ENCODE results near the gene PRCC. TPM values are rescaled to one million over a fixed set of nuclear protein-coding genes. Genes with fewer than 3 reads are reported as not detected.
A peak's percentile ranks its signal among the peaks of the same experiment; 100 is the strongest.

PRCC gene
- polyA plus RNA-seq, 1 donor from 2014 or later: 57.3 TPM

DNA sequence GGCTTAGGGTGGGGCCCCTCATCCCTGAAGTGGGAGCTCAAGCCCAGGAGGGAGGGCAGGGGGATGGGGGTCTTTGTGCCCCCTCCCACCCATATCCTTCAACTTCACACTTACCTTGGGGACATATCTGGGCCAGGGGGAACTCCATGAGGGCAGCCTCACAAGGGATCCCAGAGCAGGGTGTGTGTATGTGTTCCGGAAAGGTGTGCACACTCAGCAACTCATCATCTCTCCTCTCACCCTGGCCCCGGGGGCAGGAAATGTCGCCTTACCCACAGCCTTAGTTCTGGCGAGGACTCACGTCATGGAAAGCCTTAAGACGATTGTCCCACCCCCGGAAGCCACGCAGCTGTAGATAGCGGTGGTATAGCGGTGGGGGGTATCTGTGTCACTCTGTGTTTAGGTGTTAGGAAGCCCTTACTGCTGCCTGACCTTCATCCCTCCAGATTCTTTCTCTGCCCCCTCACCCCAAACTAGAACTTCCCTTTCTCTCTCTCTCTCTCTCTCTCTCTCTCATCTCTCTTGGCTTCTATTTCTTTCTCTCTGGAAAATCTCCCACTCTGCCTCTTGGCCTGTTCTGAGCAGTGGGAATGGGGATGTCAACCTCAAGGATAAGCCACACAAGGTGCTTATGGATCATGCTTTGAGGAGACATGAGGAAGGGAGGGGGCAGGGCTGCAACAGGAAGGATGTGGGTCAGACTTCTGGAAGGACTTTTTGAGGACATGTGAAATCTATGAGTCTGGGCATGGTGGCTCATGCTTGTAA is 49.4 kb downstream of the PRCC start, which contains the start of gene SH2D2A:
Gene SH2D2A (minus strand): TSS at position 288 of the 768 bp plus-strand sequence. CDS start 140 bp downstream, at position 148.
- Mint-ChIP-seq H3K4me3 (peak within 1 kb of the TSS; percentile 33 to 89 (median 68)), H3K9me3 (no peaks in the 10 kb centered on the region), H3K27ac (peak within 1 kb of the TSS; percentile 80 to 92 (median 90)), H3K4me1 (peaks cover 0 to 24% (median 10%) of the 10 kb centered on the region in 3 donors), H3K27me3 (no peaks in the 10 kb centered on the region), H3K36me3 (no peaks in the 10 kb centered on the region)

DNA sequence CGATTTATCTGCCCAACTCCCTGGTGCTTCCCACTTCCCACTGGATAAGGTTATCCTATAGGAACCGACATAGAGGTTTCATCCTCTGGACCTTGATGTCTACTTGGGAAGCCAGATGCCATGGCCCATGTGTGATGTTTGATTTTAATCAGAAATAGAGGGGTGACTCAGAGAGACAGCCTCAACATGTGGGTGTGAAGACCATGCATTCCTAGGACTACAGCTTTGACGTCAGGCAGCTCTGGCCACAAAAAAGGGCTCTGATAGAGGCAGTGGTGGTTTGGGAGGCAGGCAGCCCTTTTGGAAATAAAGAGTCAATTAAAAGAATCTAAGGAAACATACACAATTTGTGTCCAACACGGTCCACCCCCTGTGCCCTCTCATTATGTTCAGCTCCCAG is 54.5 kb downstream of the PRCC start:
- peak overlapping the region in 1 of 3 donors; percentile 7 for H3K27ac Mint-ChIP-seq
- peaks cover 0 to 6% (median 4%) of the 10 kb centered on the region in 3 donors for H3K4me1 Mint-ChIP-seq
- no peaks in the 10 kb centered on the region for H3K36me3 Mint-ChIP-seq
- no peak overlapping the region for H3K4me3 Mint-ChIP-seq
- H3K27me3 Mint-ChIP-seq: no peaks in the 10 kb centered on the region
- no peaks in the 10 kb centered on the region for H3K9me3 Mint-ChIP-seq

DNA sequence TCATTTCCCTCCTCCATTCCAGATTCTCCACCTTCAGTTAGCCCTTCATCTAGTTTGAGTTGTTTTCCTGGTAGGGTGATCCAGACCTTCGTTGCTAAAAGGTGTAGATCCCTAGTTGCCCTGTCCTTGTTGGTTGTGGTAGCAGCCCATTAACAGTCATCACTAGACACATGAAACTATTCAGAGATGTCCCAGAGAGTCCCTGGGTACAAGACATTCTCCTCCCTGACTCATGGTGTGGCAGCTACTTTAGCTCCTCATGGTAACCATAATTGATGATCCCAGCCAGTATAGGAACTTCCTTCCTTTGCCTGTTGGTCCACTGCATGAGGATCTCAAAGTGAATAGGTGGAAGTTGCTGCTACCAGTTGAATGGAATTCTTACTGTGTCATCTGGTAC is 55.3 kb downstream of the PRCC start:
- no peaks in the 10 kb centered on the region for H3K9me3 Mint-ChIP-seq
- H3K4me3 Mint-ChIP-seq: no peak overlapping the region
- peaks cover 0 to 2% (median 0%) of the 10 kb centered on the region in 3 donors for H3K4me1 Mint-ChIP-seq
- no peaks in the 10 kb centered on the region for H3K27me3 Mint-ChIP-seq
- no peaks in the 10 kb centered on the region for H3K36me3 Mint-ChIP-seq
- no peak overlapping the region for H3K27ac Mint-ChIP-seq

DNA sequence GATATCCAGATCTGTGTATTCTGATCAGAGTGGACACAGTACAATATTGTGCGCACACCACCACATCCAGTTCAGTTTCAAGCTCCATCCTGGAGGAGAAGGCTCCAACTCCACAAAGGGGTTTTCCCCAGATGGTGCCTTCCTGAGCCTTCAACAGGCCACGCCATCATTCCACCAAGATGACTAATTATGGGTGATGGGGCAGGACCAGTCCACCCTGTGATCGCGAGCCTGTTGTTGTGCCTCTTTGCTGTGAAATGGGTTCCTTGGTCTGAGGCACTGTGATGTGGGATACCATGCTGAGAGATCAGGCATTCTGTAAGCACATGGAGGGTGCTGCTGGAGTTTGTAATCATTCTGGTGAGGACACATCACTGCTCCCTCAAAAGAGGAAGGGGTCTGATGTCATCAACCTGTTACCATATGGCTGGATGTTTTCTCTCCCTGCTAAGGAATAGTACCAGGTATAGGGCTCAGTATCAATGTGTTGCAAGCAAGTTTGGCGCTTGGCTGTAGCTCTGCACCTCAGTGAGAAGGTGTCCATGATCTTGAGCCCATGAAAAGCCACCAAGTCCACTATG is 56.0 kb downstream of the PRCC start:
- Mint-ChIP-seq H3K9me3 (no peaks in the 10 kb centered on the region), H3K27me3 (no peaks in the 10 kb centered on the region), H3K4me3 (no peak overlapping the region), H3K27ac (no peak overlapping the region), H3K36me3 (no peaks in the 10 kb centered on the region), H3K4me1 (no peaks in the 10 kb centered on the region)

DNA sequence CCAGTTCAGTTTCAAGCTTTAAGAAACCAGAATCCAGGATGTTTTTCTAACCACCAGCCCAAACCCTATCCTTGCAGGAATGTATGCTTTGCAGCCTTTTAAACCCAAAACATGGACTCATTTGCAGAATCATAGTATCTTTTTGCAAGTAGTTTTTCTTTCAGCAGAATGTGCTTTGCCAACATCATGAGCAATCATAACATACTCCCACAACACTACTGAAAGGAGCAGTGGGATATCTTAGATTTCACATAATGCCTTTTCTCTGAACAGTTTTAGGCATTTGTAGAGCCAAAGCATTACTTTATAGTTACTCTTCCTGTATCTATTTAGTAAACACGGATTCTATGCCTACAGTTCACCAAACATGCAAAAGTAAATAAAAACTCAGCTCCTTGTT is 59.3 kb downstream of the PRCC start:
- Mint-ChIP-seq H3K4me3 (no peak overlapping the region), H3K27ac (peak overlapping the region in 1 of 3 donors; percentile 35), H3K4me1 (no peaks in the 10 kb centered on the region), H3K9me3 (no peaks in the 10 kb centered on the region), H3K27me3 (peaks cover 5% of the 10 kb centered on the region), H3K36me3 (no peaks in the 10 kb centered on the region)

DNA sequence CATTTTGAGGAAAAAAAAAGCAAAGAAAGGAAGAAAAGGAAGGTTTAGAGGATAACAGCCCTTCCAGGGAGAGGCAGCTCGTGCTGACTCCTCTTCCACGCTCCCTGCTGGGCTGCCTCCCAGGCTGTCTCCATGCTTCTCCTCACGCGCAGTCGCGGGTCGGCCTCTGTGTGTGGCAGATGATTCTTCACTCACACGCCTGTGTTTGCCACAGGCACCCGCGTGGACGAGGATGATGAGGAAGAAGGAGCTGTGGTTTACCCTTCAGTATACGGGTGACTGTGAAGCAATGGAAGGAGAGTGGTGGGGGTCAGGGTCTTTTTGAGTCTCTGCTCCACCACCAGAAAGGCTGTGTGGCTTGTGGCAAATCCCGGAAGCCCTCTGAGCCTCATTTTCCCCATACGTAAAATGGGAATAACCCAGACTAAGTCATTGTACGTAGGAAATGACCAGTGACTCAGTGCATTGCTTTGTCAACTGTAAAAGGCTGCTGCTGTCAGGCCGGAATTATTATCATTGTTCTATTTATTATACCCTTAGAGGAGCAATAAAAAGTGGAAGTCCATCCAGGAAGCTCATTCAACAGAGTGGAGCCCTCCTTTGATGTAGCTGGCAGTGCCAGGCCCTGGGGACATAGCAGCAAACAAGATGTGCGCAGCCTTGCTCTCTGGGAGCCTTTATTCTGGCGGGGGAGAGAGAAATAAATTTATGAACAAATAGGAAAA is 61.2 kb downstream of the PRCC start:
- peaks cover 15% of the 10 kb centered on the region for H3K27me3 Mint-ChIP-seq
- H3K4me1 Mint-ChIP-seq: no peaks in the 10 kb centered on the region
- H3K4me3 Mint-ChIP-seq: no peak overlapping the region
- H3K9me3 Mint-ChIP-seq: no peaks in the 10 kb centered on the region
- no peaks in the 10 kb centered on the region for H3K36me3 Mint-ChIP-seq
- no peak overlapping the region for H3K27ac Mint-ChIP-seq

DNA sequence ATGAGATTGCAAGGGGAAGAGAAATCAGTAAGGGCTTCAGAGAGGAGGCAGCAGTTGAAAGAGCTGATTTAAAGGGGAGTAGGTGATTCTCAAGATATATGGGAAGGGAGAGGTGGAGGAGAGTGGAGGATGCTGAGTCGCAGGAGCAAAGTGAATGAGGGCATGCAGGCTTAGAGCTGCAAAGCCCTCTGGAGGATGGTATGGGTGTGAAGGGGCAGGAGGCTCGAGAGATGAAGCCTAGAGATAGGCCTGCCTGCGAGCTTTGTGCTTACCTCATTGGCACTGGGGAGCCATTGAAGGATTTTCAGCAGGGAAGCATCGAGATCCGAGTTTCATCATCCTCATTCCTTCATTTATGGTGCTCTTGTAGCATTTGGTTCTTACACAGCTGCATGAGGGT is 65.1 kb downstream of the PRCC start:
- H3K27ac Mint-ChIP-seq: peak overlapping the region in 1 of 3 donors; percentile 20
- peaks cover 28% of the 10 kb centered on the region for H3K27me3 Mint-ChIP-seq
- no peaks in the 10 kb centered on the region for H3K4me1 Mint-ChIP-seq
- H3K36me3 Mint-ChIP-seq: no peaks in the 10 kb centered on the region
- no peaks in the 10 kb centered on the region for H3K9me3 Mint-ChIP-seq
- no peak overlapping the region for H3K4me3 Mint-ChIP-seq

DNA sequence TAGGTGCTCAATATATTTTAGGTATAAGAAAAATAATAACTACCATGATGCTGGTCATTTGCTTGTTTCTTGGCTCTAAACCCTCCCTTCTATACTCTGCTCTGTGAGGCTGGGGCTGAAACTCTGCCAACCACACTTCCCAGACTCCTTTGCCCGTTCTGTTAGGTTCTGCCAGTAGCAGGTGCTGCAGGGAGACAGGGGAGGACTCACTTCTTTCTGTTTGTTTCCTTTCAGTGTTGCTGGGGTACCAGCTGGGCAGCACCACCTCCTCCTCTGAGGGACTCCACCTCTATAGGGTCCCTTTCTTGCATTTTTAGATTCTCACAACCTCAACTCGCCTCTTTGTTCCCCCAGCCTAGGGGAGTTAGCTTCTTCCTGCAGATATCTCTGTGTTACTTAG is 66.3 kb downstream of the PRCC start:
- H3K36me3 Mint-ChIP-seq: no peaks in the 10 kb centered on the region
- no peak overlapping the region for H3K4me3 Mint-ChIP-seq
- no peak overlapping the region for H3K27ac Mint-ChIP-seq
- H3K27me3 Mint-ChIP-seq: peaks cover 28% of the 10 kb centered on the region
- no peaks in the 10 kb centered on the region for H3K9me3 Mint-ChIP-seq
- H3K4me1 Mint-ChIP-seq: no peaks in the 10 kb centered on the region

DNA sequence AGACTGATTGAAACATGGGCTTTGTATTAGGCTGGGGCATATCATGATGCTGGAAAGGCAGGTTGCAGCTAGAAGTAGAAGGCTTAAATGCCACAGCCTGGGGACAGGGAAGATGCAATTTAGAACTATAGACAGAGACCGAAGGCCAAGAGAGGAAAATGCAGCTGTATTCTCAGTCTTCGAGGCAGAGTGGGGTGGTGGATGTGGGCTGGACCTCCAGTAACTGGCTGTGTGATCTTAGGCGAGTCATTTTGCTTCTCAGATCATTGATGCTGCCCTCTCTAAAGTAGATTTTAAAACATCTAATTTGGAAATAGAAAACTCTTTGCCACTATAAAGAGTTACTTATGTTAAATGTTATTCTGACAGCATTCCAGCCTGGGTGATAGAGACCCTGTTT is 67.0 kb downstream of the PRCC start:
- no peaks in the 10 kb centered on the region for H3K36me3 Mint-ChIP-seq
- H3K4me1 Mint-ChIP-seq: no peaks in the 10 kb centered on the region
- H3K27me3 Mint-ChIP-seq: peaks cover 28% of the 10 kb centered on the region
- no peak overlapping the region for H3K4me3 Mint-ChIP-seq
- no peak overlapping the region for H3K27ac Mint-ChIP-seq
- H3K9me3 Mint-ChIP-seq: no peaks in the 10 kb centered on the region

DNA sequence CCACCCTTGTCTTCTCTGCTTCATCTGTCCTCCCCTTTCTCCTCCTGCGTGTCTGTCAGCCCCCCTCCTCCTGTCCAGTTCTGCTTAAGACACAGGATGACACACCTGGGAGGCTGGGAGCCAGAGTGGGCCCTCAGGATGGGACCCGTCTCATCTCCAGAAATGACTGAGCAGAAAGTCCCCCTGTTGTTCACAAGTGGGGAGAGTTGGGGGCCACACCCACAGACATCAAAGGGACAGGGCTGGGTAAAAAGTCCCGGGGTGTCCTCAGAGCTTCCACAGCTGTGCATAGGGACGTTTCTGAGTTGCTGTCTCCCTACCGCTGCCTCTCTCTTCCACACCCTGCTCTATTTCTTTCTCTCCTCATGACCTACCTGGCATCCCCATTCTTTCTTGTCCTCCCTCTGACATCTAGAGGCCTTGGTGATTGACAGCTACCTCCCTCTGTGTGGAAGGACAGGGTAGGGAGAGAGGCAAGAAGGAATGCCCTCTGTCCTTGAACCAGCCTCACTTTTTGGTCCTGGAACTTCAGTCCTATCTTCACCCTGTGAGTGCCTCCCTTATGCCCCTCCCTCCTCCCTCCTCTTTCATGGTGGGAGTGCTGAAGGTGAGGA is 68.8 kb downstream of the PRCC start:
- H3K27ac Mint-ChIP-seq: no peak overlapping the region
- no peak overlapping the region for H3K4me3 Mint-ChIP-seq
- peaks cover 36% of the 10 kb centered on the region for H3K27me3 Mint-ChIP-seq
- H3K9me3 Mint-ChIP-seq: no peaks in the 10 kb centered on the region
- H3K4me1 Mint-ChIP-seq: no peaks in the 10 kb centered on the region
- no peaks in the 10 kb centered on the region for H3K36me3 Mint-ChIP-seq

DNA sequence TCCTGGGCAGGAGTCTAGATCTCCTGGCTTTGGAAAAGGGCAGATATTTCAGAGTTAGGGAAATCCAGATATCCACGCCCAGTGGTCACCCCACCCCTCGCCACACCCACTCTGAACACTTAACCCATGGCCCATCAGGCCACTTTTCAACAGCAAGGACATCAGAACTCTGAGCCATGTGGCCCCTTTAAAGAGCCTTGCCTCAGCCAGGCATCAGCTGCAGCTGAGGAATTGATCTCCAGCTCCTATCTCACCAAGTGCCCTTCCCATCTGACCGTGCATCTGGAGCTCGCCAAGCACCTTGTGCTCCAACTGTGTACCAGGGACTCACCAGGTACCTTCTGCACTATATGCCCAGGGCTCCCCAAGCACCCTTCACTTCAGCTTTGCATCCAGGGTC is 69.6 kb downstream of the PRCC start:
- Mint-ChIP-seq H3K27ac (peak overlapping the region in 1 of 3 donors; percentile 53), H3K9me3 (no peaks in the 10 kb centered on the region), H3K4me1 (no peaks in the 10 kb centered on the region), H3K4me3 (no peak overlapping the region), H3K36me3 (no peaks in the 10 kb centered on the region), H3K27me3 (peaks cover 36% of the 10 kb centered on the region)

DNA sequence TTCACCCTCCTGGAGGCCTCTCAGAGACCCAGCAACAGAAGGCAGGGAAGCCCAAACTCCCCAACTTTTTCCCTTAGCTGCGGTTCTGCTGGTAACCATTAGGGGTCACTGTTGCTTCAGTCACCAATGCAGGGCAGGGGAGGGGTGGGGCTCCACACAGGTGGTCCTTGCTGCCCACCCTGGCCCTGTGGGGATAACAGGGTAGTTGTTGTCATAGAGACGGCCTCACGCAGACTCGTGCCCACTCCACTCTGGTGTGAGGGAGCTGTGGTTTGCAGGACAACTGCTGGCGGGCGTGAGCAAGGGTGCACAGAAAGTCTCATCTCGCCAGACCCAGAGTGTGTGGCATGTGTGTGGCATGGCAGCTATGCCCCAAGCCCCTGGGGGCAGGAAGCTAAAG is 71.6 kb downstream of the PRCC start:
- Mint-ChIP-seq H3K4me3 (no peak overlapping the region), H3K36me3 (no peaks in the 10 kb centered on the region), H3K9me3 (peaks cover 0 to 2% (median 0%) of the 10 kb centered on the region in 3 donors), H3K27ac (peak overlapping the region in 1 of 3 donors; percentile 39), H3K4me1 (no peaks in the 10 kb centered on the region), H3K27me3 (peaks cover 39% of the 10 kb centered on the region)

DNA sequence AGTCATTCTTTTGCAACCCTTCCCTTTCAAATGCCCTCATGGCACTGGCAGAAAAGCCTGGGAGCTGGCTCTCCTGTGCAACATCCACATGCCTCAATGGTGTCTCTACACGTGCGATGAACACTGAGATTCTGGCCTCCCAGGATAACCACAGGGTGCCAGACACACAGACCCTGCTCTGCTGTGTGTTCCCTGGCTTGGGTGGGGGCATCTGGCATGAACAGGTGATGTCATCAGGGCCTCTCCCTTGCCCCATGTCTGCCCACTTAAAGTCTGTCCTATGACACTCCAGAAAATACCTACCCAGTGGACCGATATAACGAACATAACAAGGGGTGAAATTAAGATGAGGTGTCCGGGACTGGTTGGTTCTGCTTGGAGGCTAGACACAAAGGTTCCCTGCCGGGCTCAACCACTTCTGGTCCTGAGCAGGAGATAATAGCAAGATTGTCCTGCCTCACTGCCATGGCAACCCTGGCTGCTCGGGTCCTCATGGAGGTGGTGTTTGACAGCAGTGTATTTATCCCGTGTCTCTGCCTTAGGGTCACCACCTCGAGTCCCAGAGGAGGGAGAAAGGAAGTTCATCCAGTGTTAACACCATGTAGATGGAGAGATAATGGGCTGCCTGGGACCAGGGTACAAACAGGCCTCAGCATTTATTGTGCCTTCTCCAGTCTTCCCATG is 72.2 kb downstream of the PRCC start:
- Mint-ChIP-seq H3K36me3 (no peaks in the 10 kb centered on the region), H3K9me3 (peaks cover 0 to 2% (median 0%) of the 10 kb centered on the region in 3 donors), H3K4me3 (no peak overlapping the region), H3K27me3 (peaks cover 42% of the 10 kb centered on the region), H3K27ac (no peak overlapping the region), H3K4me1 (no peaks in the 10 kb centered on the region)

DNA sequence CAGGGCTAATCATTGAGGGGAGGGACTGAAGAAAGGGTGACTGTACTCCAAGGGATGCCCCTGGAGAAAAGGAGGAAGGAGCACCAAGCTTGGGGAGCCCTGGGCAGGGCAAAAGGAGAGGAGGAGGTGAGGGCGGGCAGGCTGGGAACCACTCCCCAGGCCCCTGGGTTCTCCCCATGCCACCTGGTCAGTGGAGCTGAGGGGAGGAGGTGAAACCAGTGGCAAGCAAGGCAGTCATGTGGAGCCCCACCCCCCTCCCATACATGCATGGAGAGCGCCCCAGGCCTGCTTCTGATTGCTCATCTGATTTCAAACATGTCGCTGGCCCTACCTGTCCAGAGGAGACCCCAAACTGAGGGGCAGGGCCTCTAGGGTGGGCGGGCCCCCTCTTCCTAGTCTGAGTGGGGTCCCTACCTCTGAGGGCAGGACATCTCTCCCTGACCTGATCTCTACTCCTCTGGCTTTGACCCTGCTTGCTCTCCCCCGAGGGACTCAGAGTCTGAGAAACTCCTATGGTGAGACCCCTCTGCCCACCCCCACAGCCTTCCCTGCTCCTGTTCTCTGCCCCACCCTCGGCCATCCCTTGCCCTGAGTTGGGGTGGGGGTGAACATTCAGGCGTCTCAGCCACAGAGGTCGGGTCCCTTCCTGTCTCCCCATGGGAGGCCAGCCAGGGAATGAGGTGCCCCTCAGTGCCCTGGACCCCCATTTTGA is 73.0 kb downstream of the PRCC start:
- Mint-ChIP-seq H3K9me3 (peaks cover 0 to 2% (median 0%) of the 10 kb centered on the region in 3 donors), H3K27ac (no peak overlapping the region), H3K4me3 (no peak overlapping the region), H3K27me3 (peaks cover 45% of the 10 kb centered on the region), H3K4me1 (peaks cover 0 to 2% (median 0%) of the 10 kb centered on the region in 3 donors), H3K36me3 (no peaks in the 10 kb centered on the region)
